KMS-11 (cell line): ENCODE results near the gene OR5K1.

Source experiments
- H2AFZ ChIP-seq: fragments of 200-600 bp; sonication (generic); 2 replicates; pipeline ENCODE4 v1.6.1; 2016; ENCODE audit warnings: antibody characterized with exemption, mixed run types, low read depth
- H3K27ac ChIP-seq: fragments of 200-600 bp; sonication (generic); 2 replicates; pipeline ENCODE4 v1.6.1; 2016; ENCODE audit warnings: mild to moderate bottlenecking, mixed run types
- H3K27me3 ChIP-seq: fragments of 200-600 bp; sonication (generic); 2 replicates; pipeline ENCODE4 v1.6.1; 2017; ENCODE audit warnings: mild to moderate bottlenecking, low read depth, mixed run types, moderate library complexity; ENCODE audit not compliant: insufficient read depth
- H3K36me3 ChIP-seq: fragments of 200-600 bp; sonication (generic); 2 replicates; pipeline ENCODE4 v1.6.1; 2017; ENCODE audit warnings: mild to moderate bottlenecking, mixed run types; ENCODE audit not compliant: insufficient read depth
- H3K4me1 ChIP-seq: fragments of 200-600 bp; sonication (generic); 2 replicates; pipeline ENCODE4 v1.6.1; 2016; ENCODE audit warnings: mild to moderate bottlenecking, low read depth, mixed run types; ENCODE audit not compliant: poor library complexity, severe bottlenecking
- H3K4me2 ChIP-seq: fragments of 200-600 bp; sonication (generic); 2 replicates; pipeline ENCODE4 v1.7.0; 2016; ENCODE audit warnings: mild to moderate bottlenecking, mixed run types
- H3K4me3 ChIP-seq: fragments of 200-600 bp; sonication (generic); IDR thresholded peaks from 2 replicates; pipeline ENCODE4 v1.6.1; 2017; ENCODE audit warnings: low read depth, low read length, mixed read lengths; ENCODE audit not compliant: insufficient read depth
- H3K79me2 ChIP-seq: fragments of 200-600 bp; sonication (generic); 2 replicates; pipeline ENCODE4 v1.6.1; 2016; ENCODE audit warnings: low read depth, mixed run types; ENCODE audit not compliant: insufficient read depth
- H3K9ac ChIP-seq: fragments of 200-600 bp; sonication (generic); 2 replicates; pipeline ENCODE4 v1.6.1; 2016; ENCODE audit warnings: mild to moderate bottlenecking, mixed run types
- H4K20me1 ChIP-seq: fragments of 200-600 bp; sonication (generic); 2 replicates; pipeline ENCODE4 v1.6.1; 2016; ENCODE audit warnings: mild to moderate bottlenecking, mixed run types; ENCODE audit not compliant: insufficient read depth
- TF ChIP-seq, protein P1 (sequence below): fragments of 200-600 bp; sonication (generic); conservative IDR thresholded peaks from 2 replicates; pipeline ENCODE4 v1.6.1; 2017; ENCODE audit warnings: low read depth, mild to moderate bottlenecking, antibody characterized with exemption, low read length, moderate library complexity, mixed read lengths

Gene OR5K1

DNA sequence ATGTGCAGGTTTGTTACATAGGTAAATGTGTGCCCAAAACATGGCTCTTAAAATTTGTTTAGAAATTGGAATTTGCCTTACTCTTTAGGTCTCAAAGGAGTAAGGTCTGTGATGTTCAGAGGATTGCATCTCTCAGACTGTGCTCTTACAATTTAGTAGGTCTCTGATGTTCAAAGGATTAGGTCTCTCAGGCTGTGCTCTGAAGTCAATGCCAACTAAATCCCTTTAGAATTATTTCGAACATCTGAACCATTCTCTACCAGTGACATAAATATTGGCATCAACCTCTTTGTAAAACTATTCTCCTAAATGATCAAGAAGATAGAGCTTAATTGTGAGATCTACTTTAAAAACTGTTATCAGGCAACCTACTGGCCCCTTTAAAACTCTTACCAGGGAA lies at the start of gene OR5K1:
Gene OR5K1, plus strand, starts transcription at position 301 of the 400 bp plus-strand sequence. CDS start 6,376 bp downstream, outside the sequence.
- Histone ChIP-seq H3K36me3 (no peaks in the 10 kb centered on the region), H4K20me1 (no peaks in the 10 kb centered on the region), H3K27ac (no peak within 1 kb of the TSS), H3K4me1 (no peaks in the 10 kb centered on the region), H3K9ac (no peak within 1 kb of the TSS), H3K27me3 (no peaks in the 10 kb centered on the region), H3K4me2 (no peak within 1 kb of the TSS), H3K4me3 (no peak within 1 kb of the TSS), H2AFZ (no peak within 1 kb of the TSS), H3K79me2 (no peaks in the 10 kb centered on the region)
- TF ChIP-seq, protein P1, sequence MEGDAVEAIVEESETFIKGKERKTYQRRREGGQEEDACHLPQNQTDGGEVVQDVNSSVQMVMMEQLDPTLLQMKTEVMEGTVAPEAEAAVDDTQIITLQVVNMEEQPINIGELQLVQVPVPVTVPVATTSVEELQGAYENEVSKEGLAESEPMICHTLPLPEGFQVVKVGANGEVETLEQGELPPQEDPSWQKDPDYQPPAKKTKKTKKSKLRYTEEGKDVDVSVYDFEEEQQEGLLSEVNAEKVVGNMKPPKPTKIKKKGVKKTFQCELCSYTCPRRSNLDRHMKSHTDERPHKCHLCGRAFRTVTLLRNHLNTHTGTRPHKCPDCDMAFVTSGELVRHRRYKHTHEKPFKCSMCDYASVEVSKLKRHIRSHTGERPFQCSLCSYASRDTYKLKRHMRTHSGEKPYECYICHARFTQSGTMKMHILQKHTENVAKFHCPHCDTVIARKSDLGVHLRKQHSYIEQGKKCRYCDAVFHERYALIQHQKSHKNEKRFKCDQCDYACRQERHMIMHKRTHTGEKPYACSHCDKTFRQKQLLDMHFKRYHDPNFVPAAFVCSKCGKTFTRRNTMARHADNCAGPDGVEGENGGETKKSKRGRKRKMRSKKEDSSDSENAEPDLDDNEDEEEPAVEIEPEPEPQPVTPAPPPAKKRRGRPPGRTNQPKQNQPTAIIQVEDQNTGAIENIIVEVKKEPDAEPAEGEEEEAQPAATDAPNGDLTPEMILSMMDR, result no peak

DNA sequence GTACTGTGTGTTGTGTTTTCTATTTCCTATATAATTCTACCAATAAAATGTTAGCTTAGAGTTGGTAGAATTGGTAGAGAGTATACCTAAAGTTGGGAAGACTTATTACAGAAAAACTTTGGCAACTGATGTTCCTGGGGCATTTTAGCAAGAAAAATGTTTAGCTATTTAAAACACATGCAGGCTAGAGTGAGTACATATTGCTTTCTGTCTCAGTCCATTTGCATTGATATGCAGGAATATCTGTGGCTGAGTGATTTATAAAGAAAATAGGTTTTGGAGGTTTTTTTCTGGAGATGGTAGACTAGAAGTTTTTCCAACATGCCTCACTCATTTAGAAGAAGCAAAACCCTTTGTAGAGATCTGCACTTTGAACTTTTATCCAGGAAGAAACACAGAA lies 30.4 kb upstream of the OR5K1 start:
- Histone ChIP-seq H3K27me3 (no peaks in the 10 kb centered on the region), H3K4me2 (no peak overlapping the region), H3K4me3 (no peak overlapping the region), H3K27ac (no peak overlapping the region), H4K20me1 (no peaks in the 10 kb centered on the region), H3K79me2 (no peaks in the 10 kb centered on the region), H3K4me1 (no peaks in the 10 kb centered on the region), H3K9ac (no peak overlapping the region), H2AFZ (no peak overlapping the region), H3K36me3 (no peaks in the 10 kb centered on the region)
- TF ChIP-seq, protein P1, result no peak

DNA sequence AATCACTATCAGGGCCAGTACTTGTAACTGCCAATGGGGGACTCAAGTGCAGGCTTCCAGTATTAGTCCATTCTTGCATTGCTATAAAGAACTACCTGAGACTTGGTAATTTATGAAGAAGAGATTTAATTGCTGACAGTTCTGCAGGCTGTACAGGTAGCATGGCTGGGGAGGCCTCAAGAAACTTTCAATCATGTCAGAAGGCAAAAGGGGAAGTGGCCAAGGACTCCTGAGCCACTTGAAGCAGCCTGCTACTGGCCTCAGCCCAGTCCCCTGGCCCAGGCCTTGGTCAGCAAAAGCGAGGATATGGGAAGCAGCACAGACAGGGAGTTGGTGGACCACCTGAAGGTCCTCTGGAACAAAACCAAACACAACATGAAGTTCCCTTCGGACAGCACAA lies 29.2 kb upstream of the OR5K1 start:
- H4K20me1 ChIP-seq, result no peaks in the 10 kb centered on the region
- no peak overlapping the region for H3K4me2 ChIP-seq
- no peaks in the 10 kb centered on the region for H3K4me1 ChIP-seq
- H3K27ac ChIP-seq, result no peak overlapping the region
- H3K36me3 ChIP-seq, result no peaks in the 10 kb centered on the region
- TF ChIP-seq, protein P1, result no peak
- no peak overlapping the region for H2AFZ ChIP-seq
- no peaks in the 10 kb centered on the region for H3K79me2 ChIP-seq
- H3K27me3 ChIP-seq, result no peaks in the 10 kb centered on the region
- no peak overlapping the region for H3K9ac ChIP-seq
- H3K4me3 ChIP-seq, result no peak overlapping the region

DNA sequence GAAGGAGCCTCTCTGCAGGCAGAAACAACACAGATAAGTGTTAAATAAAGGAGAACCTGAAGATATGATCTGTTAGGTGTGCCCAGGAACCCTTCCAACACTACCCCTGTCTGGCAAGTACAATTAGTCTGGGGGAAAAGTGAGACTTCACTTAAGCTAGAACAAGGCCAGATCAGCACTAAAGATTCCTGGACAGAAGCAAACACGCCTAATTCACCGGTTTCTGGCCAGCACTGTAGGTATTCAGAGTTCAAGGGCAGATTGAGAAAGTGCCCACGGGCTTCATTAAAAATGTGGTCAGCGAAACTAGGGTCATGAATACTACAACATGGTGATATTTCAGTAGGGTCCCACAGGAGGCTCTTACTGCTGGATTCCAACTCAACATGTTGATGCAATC lies 28.6 kb upstream of the OR5K1 start:
- Histone ChIP-seq H3K79me2 (no peaks in the 10 kb centered on the region), H3K27ac (no peak overlapping the region), H4K20me1 (no peaks in the 10 kb centered on the region), H3K4me3 (no peak overlapping the region), H3K36me3 (no peaks in the 10 kb centered on the region), H2AFZ (no peak overlapping the region), H3K4me1 (no peaks in the 10 kb centered on the region), H3K9ac (no peak overlapping the region), H3K27me3 (no peaks in the 10 kb centered on the region), H3K4me2 (no peak overlapping the region)
- TF ChIP-seq, protein P1, result no peak
